Cardiac fibroblast (primary cell): Measurements from ENCODE around the gene KRTAP9-4.
"Not testable (repeated sequence)": the region's sequence is repeated elsewhere in the genome, so short reads cannot be mapped to it uniquely, and the experiment has no call there.

Experiments
- DNase-seq, 2 donors: peaks; one replicate each; pipeline versions ENCODE4 v3.0.0 to v3.0.0-alpha.2; 2010; ENCODE audit warnings: low read depth in 2 of 2
- H3K4me3 ChIP-seq, 2 donors: replicated peaks in 1 of 2; 1 replicate in 1 of 2; 2 replicates in 1 of 2; pipeline ENCODE4 v1.5.1; 2011; ENCODE audit warnings: low read depth in 2 of 2, low read length in 2 of 2, mild to moderate bottlenecking in 2 of 2, moderate library complexity in 1 of 2
- TF ChIP-seq, protein P1 (sequence below): IDR thresholded peaks from one replicate; pipeline ENCODE4 v1.5.1; 2011; ENCODE audit warnings: low read depth, mild to moderate bottlenecking, low read length, inconsistent platforms

KRTAP9-4 gene

GRCh38 chr17:41256291-41256685 lies 6.8 kb downstream of the KRTAP9-4 start:
- DNase-seq = no peak
- TF ChIP-seq, protein P1, sequence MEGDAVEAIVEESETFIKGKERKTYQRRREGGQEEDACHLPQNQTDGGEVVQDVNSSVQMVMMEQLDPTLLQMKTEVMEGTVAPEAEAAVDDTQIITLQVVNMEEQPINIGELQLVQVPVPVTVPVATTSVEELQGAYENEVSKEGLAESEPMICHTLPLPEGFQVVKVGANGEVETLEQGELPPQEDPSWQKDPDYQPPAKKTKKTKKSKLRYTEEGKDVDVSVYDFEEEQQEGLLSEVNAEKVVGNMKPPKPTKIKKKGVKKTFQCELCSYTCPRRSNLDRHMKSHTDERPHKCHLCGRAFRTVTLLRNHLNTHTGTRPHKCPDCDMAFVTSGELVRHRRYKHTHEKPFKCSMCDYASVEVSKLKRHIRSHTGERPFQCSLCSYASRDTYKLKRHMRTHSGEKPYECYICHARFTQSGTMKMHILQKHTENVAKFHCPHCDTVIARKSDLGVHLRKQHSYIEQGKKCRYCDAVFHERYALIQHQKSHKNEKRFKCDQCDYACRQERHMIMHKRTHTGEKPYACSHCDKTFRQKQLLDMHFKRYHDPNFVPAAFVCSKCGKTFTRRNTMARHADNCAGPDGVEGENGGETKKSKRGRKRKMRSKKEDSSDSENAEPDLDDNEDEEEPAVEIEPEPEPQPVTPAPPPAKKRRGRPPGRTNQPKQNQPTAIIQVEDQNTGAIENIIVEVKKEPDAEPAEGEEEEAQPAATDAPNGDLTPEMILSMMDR = no peak
- H3K4me3 ChIP-seq = no peak overlapping the region

DNA sequence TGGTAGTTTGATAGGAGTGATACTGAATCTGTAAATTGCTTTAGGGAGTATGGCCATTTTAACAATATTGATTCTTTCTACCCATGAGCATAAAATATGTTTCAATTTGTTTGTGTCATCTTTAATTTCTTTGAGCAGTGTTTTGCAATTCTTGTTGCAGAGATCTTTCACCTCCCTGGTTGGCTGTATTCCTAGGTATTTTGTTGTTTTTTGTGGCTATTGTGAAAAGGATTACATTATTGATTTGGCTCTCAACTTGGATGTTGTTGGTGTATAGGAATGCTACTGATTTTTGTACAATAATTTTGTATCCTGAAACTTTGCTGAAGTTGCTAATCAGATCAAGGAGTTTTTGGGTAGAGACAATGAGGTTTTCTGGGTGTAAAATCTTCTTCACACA lies 8.9 kb downstream of the KRTAP9-4 start:
- TF ChIP-seq, protein P1 = no peak
- no peak overlapping the region for H3K4me3 ChIP-seq
- no peak for DNase-seq

DNA sequence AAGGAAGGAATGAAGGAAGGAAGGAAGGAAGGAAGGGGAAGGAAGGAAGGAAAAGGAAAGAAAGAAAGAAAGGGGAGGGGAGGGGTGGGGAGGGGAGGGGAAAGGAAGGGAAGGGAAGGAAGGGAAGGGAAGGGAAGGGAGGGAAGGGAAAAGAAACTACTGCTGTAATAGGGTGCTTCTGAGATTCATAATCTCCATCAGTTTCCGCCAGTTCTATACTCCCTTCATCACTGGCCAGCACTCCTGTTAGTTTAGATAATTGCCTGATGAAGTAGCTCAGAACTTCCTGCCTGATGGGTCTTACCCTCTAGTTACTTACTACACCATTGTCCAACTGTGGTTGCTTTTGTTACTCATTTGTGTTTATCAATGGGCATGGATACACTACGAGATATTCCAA lies 13.7 kb downstream of the KRTAP9-4 start:
- no peak overlapping the region for H3K4me3 ChIP-seq
- no peak for DNase-seq
- TF ChIP-seq, protein P1 = no peak

- no peak for DNase-seq
- TF ChIP-seq, protein P1 = no peak
- H3K4me3 ChIP-seq = no peak overlapping the region
Observed at GRCh38 chr17:41264599-41264998, 15.1 kb downstream of the KRTAP9-4 start.

DNA sequence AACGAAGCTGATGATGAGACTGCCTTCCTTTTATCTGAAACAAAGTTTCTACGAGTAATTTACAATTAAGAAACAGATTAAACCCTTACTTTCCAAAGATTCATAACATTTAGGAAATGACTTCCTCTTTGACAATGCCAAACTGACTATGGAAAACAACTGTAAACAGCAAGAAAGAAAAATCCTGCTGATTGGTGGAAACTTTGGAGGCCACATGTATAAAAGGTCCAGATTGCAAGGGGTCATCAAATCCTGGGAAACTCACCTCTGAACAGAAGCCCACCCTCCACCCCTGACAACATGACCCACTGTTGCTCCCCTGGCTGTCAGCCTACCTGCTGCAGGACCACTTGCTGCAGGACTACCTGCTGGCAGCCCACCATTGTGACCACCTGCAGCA lies 15.6 kb downstream of the KRTAP9-4 start, which contains the start of gene KRTAP9-6:
TSS of gene KRTAP9-6 (plus strand) at position 301 of the 400 bp plus-strand sequence. CDS start at position 301, 0 bp downstream.
- H3K4me3 ChIP-seq = no peak within 1 kb of the TSS
- TF ChIP-seq, protein P1 = no peak
- no peak for DNase-seq

DNA sequence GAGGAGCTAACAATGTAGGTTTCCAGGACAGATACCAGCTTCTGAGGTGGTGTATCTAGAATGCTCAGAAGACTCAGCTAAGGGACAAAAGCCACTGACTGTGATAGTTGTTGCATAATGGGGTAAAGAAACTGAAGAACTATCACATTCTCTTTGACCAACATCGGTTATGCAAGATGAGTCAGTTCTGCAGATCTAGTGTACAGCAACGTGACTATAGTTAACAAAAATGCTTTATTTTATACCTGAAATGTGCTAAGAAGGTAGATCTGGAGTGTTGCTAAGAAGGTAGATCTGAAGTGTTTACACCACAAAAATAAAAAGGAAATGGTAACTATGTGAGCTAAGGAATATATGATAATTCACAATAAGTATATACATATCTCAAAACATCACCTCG lies 18.2 kb downstream of the KRTAP9-4 start:
- no peak overlapping the region for H3K4me3 ChIP-seq
- TF ChIP-seq, protein P1 = no peak
- no peak for DNase-seq

- not testable (repeated sequence) for H3K4me3 ChIP-seq, DNase-seq
Observed at GRCh38 chr17:41271323-41271722, 21.8 kb downstream of the KRTAP9-4 start.
